Right ventricle myocardium inferior (tissue), 1 donor: ENCODE results near the gene SSBP3. TPM values are rescaled to one million over a fixed set of nuclear protein-coding genes. Genes with fewer than 3 reads are reported as not detected.

ENCODE experiments used
- ATAC-seq: fragments of 200-7000 bp; cut with Tn5 transposase; one replicate; pipeline ENCODE4 v1.9.1; 2020; ENCODE audit warnings: mild to moderate bottlenecking, moderate library complexity
- DNase-seq: peaks from one replicate; pipeline ENCODE4 v3.0.0; 2021; ENCODE audit errors: missing footprints
- intact Hi-C: fragments of 100-400 bp; cut with DNase I; formaldehyde crosslinking; loops from one replicate; pipeline ENCODE4 v1.11.0; 2022
- total RNA-seq: library from RNA; stranded (reverse); fragmentation: NEBNext Ultra II Directional; extraction: Animal tissue kit (Norgen Biotek cat#: 25700); gene quantifications from one replicate; pipeline ENCODE4 v1.2.1, GENCODE V29; 2021
- donor health status: DM: no; HTN: yes; CAD: no; lungs with severe emphysema.

The SSBP3 gene
- total RNA-seq, 1 donor from 2014 or later = 53.6 TPM

- ATAC-seq = peak; percentile 77
- intact Hi-C loops = no loop called here
- DNase-seq = no peak
Measured at GRCh38 chr1:54287176-54287650, 119.0 kb downstream of the SSBP3 start.

DNA sequence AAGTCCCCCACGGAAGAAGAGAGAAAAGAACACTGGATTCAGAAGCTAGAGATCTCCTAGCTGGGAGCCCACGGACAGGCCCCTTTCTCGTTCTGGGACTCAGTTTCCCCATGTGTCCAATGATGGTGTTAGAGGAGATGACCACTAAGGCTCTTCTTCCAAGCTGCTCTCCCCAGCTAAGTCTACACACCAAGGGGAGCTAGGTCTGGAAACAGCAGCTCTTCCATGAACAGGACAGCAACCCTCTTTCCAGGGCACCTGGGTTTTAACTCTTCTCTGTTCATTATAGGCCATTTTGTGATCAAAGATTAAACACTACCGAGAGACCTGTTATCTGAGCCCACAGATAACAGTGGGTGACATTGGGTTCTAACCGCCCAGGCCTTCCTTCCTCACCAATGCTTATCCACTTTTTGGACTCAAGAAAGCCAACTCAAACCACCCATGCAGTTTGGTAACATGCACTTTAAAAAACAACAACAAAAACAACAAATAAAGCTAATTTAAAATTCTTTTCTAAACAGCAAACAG lies 120.3 kb downstream of the SSBP3 start:
- DNase-seq = no peak
- intact Hi-C loops = no loop called here
- no peak for ATAC-seq

- ATAC-seq (no peak), DNase-seq (no peak)
- intact Hi-C loops = no loop called here
Measured at GRCh38 chr1:54284781-54285529, 121.2 kb downstream of the SSBP3 start.

- ATAC-seq (no peak), DNase-seq (no peak)
- intact Hi-C loops = no loop called here
Measured at GRCh38 chr1:54283635-54284385, 122.4 kb downstream of the SSBP3 start.

- DNase-seq = peak; percentile 13
- no peak for ATAC-seq
- intact Hi-C loops = no loop called here
Measured at GRCh38 chr1:54282101-54282847, 123.9 kb downstream of the SSBP3 start.

DNA sequence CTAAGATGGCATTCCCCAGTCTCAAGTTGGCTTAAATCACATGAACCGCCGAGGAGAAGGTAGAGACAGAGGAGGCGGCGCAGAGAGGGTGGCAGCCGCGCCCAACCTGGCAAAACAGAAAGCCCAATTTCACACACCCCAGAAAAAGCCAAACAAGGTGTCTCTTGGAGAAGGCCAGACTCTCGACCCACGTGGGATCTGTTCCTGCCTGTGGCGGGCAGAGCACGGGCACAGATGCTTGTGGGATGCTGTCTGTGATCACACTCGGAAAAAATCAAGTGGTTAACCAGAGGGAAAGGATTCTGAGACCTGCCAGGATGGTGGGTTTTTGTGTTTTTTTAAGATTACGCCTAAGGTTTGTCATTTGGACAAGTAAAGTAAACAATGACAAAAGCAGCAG lies 125.5 kb downstream of the SSBP3 start:
- ATAC-seq (no peak), DNase-seq (peak; percentile 56)

GRCh38 chr1:54279457-54279856 lies 126.7 kb downstream of the SSBP3 start:
- intact Hi-C loops = loop anchor here (5.0 kb wide), 1 partner anchor 77 kb away; the partner anchor contains the start of genes CYB5RL and MRPL37
- DNase-seq (peak; percentile 34), ATAC-seq (no peak)

More for the DNA sequence above, 125.5 kb downstream of the SSBP3 start:
- intact Hi-C loops = no loop called here

DNA sequence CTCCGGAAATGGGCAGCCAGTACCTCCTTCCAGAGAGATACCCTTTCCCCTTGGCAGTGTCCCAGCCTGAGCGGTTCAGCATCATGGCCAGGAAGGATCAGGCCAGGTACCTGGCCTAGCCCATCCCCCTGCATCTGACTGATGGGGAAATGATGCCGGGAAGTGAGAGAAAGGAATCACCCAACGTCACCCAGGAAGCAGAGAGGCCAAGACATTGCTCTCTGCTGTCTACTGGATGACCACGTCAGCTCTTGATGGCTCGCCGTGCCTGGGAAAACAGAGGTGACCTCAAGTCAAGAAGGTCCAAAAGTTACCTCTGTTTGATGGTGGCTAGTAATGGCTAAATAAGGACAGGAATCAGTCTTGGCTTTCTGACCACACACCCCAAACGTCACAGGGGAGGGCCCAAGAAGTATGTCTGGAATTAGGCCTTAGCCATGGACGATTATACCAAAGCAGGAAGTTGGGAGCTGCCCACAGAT lies 127.2 kb downstream of the SSBP3 start:
- no peak for ATAC-seq
- intact Hi-C loops = loop anchor here (5.0 kb wide), 1 partner anchor 77 kb away; the partner anchor contains the start of genes CYB5RL and MRPL37
- peak; percentile 25 for DNase-seq

DNA sequence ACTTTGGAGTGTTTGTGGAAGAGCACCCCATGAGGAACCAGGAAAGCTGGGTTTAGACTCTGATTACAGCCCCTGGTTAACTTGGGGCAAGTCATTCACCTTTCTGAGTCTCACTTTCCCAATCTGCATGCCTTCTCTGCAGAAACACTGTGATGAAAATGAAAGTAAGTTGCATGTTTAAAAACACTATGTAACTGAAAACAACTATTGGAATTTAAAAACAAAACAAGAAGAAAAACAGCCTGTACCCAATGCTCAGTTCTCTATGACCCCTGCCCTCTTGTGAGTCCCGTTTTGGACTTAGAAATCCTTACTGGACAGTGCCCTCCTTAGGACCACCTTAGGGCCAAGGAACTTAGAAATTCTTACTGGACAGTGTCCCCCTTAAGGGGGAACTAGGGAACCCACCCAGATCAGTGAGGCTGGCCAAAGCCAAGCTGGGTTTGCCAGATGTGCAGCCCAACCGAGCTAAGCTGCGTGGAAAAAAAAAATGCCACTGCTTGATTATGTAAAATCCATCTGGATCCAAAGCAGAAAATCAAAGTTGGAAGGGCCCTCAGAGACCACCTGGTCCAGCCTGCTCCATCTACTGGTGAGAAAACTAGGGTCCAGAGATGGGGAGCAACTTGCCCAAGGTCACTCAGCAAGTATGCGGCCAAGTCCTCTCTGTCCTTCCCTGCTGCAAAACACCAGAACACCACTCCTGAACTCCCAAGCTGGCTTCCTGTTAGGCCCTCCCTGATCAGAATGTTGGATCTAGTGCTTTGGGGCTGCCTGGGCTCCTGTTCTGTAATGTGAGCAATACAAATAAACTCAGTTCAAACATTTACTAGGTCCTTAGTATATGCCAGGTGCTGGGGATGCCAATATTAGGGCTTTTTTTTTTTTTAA lies 128.5 kb downstream of the SSBP3 start:
- DNase-seq (peak; percentile 46), ATAC-seq (no peak)
- intact Hi-C loops = loop anchor here (2.0 to 5.0 kb wide), 2 partner anchors 59 to 75 kb away; partner anchors contain the start of genes CYB5RL and MRPL37

DNA sequence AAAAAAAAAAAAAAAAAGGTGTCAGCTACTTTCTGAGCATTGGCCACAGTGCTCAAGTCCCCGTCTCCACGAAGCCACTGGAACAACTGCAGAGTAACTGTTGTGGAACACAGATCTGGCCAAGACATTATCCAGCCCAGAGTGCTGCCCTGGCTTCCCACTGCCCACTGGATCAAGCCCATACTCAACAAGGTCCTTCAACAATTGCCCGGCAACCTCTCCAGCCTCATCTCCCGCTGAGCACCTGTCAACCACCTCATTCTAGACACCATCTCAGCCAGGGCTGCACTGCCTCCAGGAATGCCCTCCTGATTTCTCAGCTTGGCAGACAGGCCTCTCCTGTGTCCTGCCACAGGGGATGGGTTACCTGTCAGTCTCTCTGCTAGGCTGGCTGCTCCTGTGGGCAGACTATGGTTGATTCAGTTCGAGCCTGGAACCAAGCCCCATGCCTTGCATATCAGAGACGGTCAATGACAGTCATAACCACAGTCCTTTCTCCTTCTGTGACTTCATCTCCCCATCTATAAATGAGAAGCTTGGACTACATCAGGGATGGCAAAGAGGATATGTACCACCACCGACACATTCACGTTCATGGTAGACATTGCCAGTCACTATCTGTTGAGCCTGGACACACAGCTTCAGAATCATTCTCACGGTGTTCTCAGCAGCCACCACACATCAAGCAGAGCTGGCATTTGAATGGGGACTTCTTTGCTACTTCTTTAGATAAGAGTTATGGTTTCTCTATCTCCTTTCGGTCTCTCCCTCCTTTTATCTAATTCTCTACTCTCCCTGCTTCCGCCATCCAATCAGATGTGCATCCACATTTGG lies 129.4 kb downstream of the SSBP3 start:
- intact Hi-C loops = loop anchor here (2.0 to 5.0 kb wide), 2 partner anchors 60 to 75 kb away; partner anchors contain the start of genes CYB5RL and MRPL37
- ATAC-seq (peak; percentile 68), DNase-seq (peak; percentile 68)

DNA sequence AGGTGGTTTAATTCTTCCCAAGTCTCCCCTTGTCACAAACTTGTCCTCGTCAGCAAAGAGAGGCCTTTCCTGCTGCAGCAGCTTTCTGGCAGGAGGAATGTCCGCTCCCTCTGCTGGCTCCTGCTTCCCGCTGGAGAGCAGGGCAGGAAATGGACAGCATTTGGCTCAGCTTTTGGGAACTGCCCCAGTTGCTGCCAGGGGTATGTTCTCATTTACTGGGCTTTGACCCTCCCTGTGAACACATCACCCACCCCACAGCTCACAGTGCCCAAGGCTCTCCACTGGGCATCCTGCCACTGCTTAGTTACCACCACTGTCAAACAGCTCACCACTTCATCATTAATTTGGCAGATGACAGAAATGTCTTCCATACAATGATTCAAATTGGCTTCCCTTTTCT lies 130.8 kb downstream of the SSBP3 start:
- ATAC-seq (peak; percentile 62), DNase-seq (peak; percentile 77)
- intact Hi-C loops = loop anchor here (2.0 to 5.0 kb wide), 2 partner anchors 73 to 121 kb away; partner anchors contain the start of genes CYB5RL and MRPL37

DNA sequence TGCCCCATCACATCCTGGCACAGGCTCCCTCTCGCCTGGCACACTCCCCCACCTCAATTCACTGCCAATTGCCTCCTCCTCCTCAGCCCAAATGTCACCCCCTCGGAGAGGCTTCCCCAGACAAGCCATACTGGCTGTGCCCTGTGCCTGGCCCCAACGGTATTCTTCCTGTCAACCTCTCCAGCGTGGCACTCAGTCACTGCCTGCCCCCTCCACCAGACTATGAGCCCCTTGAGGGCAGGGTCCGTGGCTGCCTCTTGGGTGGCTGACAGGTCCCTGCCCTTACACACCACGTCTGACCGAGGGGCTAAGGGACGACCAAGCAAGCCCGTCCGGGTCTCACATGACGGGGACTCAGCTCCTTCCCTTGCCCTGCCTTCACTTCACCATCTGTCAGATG lies 131.3 kb downstream of the SSBP3 start:
- no peak for ATAC-seq
- peak; percentile 32 for DNase-seq
- intact Hi-C loops = loop anchor here (2.0 to 5.0 kb wide), 3 partner anchors 73 to 212 kb away; partner anchors contain the start of genes CYB5RL and MRPL37

DNA sequence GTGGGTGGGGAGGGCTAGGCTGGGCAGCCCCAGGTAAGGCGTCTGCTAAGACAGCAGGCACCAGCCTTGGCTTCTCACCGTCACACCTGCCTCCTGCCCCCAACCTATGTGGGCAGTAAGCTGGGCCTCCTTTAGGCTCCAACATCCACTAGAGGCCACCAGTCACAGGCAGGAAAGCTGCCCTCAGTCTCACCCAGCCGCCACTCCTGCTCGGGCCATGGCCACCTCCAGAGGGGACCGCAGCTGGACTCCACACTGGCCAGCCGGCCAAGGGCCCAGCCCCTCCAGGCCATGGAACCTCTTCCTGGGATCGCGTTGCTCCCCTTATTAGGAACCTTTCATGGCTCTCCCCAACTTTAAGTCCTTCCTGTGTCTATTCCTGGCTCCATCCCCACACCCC lies 131.7 kb downstream of the SSBP3 start:
- DNase-seq (peak; percentile 65), ATAC-seq (no peak)
- intact Hi-C loops = loop anchor here (2.0 to 5.0 kb wide), 2 partner anchors 122 to 213 kb away; no protein-coding TSS in a partner anchor

- peak; percentile 48 for DNase-seq
- intact Hi-C loops = loop anchor here (2.0 to 5.0 kb wide), 2 partner anchors 123 to 214 kb away; no protein-coding TSS in a partner anchor
Measured at GRCh38 chr1:54273795-54274163, 132.4 kb downstream of the SSBP3 start.

GRCh38 chr1:54273092-54273794 lies 133.0 kb downstream of the SSBP3 start:
- ATAC-seq (peak; percentile 45), DNase-seq (peak; percentile 81)
- intact Hi-C loops = loop anchor here (5.0 kb wide), 1 partner anchor 214 kb away; no protein-coding TSS in a partner anchor

More at GRCh38 chr1:54273795-54274163, 132.4 kb downstream of the SSBP3 start:
- ATAC-seq = peak; percentile 29

GRCh38 chr1:54272772-54273091 lies 133.5 kb downstream of the SSBP3 start:
- ATAC-seq (no peak), DNase-seq (no peak)
- intact Hi-C loops = loop anchor here (5.0 kb wide), 1 partner anchor 215 kb away; no protein-coding TSS in a partner anchor
